Spleen (tissue), 7 donors: ENCODE measurements around the gene HAPLN1.

Experiments
- POLR2A ChIP-seq, 3 donors: fragments of 450-650 bp; IDR thresholded peaks; one replicate each; pipeline ENCODE4 v1.5.1; 2017; ENCODE audit warnings: antibody characterized with exemption in 3 of 3, mild to moderate bottlenecking in 1 of 3
- POLR2AphosphoS5 ChIP-seq, 3 donors: sonication (generic); formaldehyde crosslinking; IDR thresholded peaks; one replicate each; pipeline ENCODE4 v1.5.1; 2017; ENCODE audit warnings: antibody characterized with exemption in 3 of 3
- TF ChIP-seq, protein P1 (sequence below), 11 experiments: fragments of 200-600 bp in 7 of 11; fragments of 450-650 bp in 4 of 11; sonication (generic) in 4 of 11; IDR thresholded peaks in 8 of 11; conservative IDR thresholded peaks in 3 of 11; 1 replicate in 7 of 11; 2 replicates in 4 of 11; pipeline versions ENCODE4 v1.4.0 to v1.8.0; 2016 to 2021; ENCODE audit warnings: antibody characterized with exemption in 11 of 11, inconsistent platforms in 4 of 11, mild to moderate bottlenecking in 1 of 11
- donor health status: DM: no; HTN: no; CAD: no; lungs with moderate emphysema.
- donor health status: DM: no; HTN: no; CAD: no.
- donor health status: DM: no; HTN: no; CAD: no.

GRCh38 chr5:83683836-83684235 is 36.8 kb downstream of the HAPLN1 start:
- TF ChIP-seq, protein P1, sequence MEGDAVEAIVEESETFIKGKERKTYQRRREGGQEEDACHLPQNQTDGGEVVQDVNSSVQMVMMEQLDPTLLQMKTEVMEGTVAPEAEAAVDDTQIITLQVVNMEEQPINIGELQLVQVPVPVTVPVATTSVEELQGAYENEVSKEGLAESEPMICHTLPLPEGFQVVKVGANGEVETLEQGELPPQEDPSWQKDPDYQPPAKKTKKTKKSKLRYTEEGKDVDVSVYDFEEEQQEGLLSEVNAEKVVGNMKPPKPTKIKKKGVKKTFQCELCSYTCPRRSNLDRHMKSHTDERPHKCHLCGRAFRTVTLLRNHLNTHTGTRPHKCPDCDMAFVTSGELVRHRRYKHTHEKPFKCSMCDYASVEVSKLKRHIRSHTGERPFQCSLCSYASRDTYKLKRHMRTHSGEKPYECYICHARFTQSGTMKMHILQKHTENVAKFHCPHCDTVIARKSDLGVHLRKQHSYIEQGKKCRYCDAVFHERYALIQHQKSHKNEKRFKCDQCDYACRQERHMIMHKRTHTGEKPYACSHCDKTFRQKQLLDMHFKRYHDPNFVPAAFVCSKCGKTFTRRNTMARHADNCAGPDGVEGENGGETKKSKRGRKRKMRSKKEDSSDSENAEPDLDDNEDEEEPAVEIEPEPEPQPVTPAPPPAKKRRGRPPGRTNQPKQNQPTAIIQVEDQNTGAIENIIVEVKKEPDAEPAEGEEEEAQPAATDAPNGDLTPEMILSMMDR (IDR thresholded peaks at IDR 0.05 in 8 of 11, conservative IDR thresholded peaks at IDR 0.05 in 3 of 11): no peak
- no peak for TF ChIP-seq POLR2A (IDR thresholded peaks at IDR 0.05)
- no peak for TF ChIP-seq POLR2AphosphoS5 (IDR thresholded peaks at IDR 0.05)
